K562 (cell line): Measurements from ENCODE around the gene NUCKS1. TPM values are rescaled to one million over a fixed set of nuclear protein-coding genes. Genes with fewer than 3 reads are reported as not detected.

Experiments
- ATAC-seq: fragments of 200-7000 bp; cut with Tn5 transposase; 3 replicates; pipeline ENCODE4 v1.9.1; 2020; ENCODE audit warnings: moderate library complexity
- BruUV-seq: library from RNA; stranded (reverse); fragments of 400-500 nt; replicated peaks from 2 replicates; lab custom pipeline; 2021; lab: Mats Ljungman, UMichigan
- CTCF ChIA-PET: fragments of 300-600 bp; formaldehyde crosslinking; extraction: SDS; loops from one replicate; lab custom pipeline; 2021; ENCODE audit warnings: low intra/inter-chr PET ratio; lab: Yijun Ruan, JAX
- POLR2A ChIA-PET: fragments of 300-600, 350-650 bp; sonication (Branson Sonifier 250); formaldehyde crosslinking; extraction: SDS; loops from one replicate; lab custom pipeline; 2021; ENCODE audit warnings: antibody characterized with exemption, inconsistent platforms; lab: Yijun Ruan, JAX
- DNase-seq, 4 experiments: peaks; one replicate each; pipeline versions ENCODE4 v3.0.0 to v3.0.0-alpha.2; 2011 to 2018; ENCODE audit warnings: low spot score in 3 of 4, mixed read lengths in 3 of 4; ENCODE audit errors: extremely low read depth in 1 of 4
- FAIRE-seq: peaks from 2 replicates; lab custom pipeline; 2011; peaks lifted over from hg19 to GRCh38; lab: Jason Lieb, UNC
- H2AFZ ChIP-seq: 2 replicates; pipeline ENCODE4 v1.6.0; 2011; ENCODE audit warnings: low read depth, low read length, control low read depth, inconsistent platforms
- H3K27ac ChIP-seq: fragments of 200-600 bp; 3 replicates; pipeline ENCODE4 v1.8.0; 2011; ENCODE audit warnings: low read depth, mild to moderate bottlenecking, control low read depth, inconsistent platforms, low read length, moderate library complexity, mixed read lengths; ENCODE audit errors: extremely low read depth
- H3K27me3 ChIP-seq, 2 experiments: fragments of 300-600 bp in 1 of 2; 2 replicates in 1 of 2; 3 replicates in 1 of 2; pipeline versions ENCODE4 v1.6.0 to v1.8.0; 2011; ENCODE audit warnings: inconsistent platforms in 2 of 2, low read length in 2 of 2, mild to moderate bottlenecking in 1 of 2, mixed read lengths in 1 of 2, moderate library complexity in 1 of 2; ENCODE audit not compliant: control insufficient read depth in 2 of 2, insufficient read depth in 2 of 2
- H3K36me3 ChIP-seq: fragments of 300-600 bp; 3 replicates; pipeline ENCODE4 v1.8.0; 2011; ENCODE audit warnings: mild to moderate bottlenecking, low read length, inconsistent platforms; ENCODE audit not compliant: control insufficient read depth, insufficient read depth
- H3K4me1 ChIP-seq, 2 experiments: fragments of 200-600 bp in 1 of 2; replicated peaks in 1 of 2; 2 replicates in 1 of 2; 3 replicates in 1 of 2; pipeline versions ENCODE4 v1.5.1 to v1.8.0; 2011; ENCODE audit warnings: inconsistent platforms in 2 of 2, low read length in 2 of 2, mild to moderate bottlenecking in 1 of 2, mixed read lengths in 1 of 2, moderate library complexity in 1 of 2; ENCODE audit not compliant: control insufficient read depth in 2 of 2, insufficient read depth in 2 of 2
- H3K4me2 ChIP-seq: 2 replicates; pipeline ENCODE4 v1.6.1; 2011; ENCODE audit warnings: low read length, control low read depth, inconsistent platforms, mixed read lengths; ENCODE audit not compliant: insufficient read depth
- H3K4me3 ChIP-seq: fragments of 200-600 bp; sonication (generic), shearing (Covaris generic); 2 replicates; pipeline ENCODE4 v1.5.1; 2016; ENCODE audit warnings: control low read depth, inconsistent platforms
- H3K79me2 ChIP-seq: fragments of 200-600 bp; 3 replicates; pipeline ENCODE4 v1.8.0; 2011; ENCODE audit warnings: low read length, inconsistent platforms; ENCODE audit not compliant: control insufficient read depth, insufficient read depth
- H3K9ac ChIP-seq, 2 experiments: 2 replicates each; pipeline versions ENCODE4 v1.6.0 to v1.6.1; 2011; ENCODE audit warnings: low read depth in 2 of 2, low read length in 2 of 2, control low read depth in 1 of 2, inconsistent platforms in 1 of 2, mild to moderate bottlenecking in 1 of 2, mixed read lengths in 1 of 2; ENCODE audit not compliant: insufficient read depth in 1 of 2
- H3K9me1 ChIP-seq: one replicate; pipeline ENCODE4 v1.6.0; 2011; ENCODE audit warnings: inconsistent platforms, mild to moderate bottlenecking, low read length, moderate library complexity; ENCODE audit not compliant: control insufficient read depth, insufficient read depth
- H3K9me3 ChIP-seq: replicated peaks from 2 replicates; pipeline ENCODE4 v1.5.1; 2011; ENCODE audit warnings: low read depth, low read length, inconsistent platforms; ENCODE audit not compliant: control insufficient read depth, insufficient read depth
- H4K20me1 ChIP-seq: replicated peaks from 2 replicates; pipeline ENCODE4 v1.6.1; 2011; ENCODE audit warnings: low read length, inconsistent platforms, mixed read lengths; ENCODE audit not compliant: control insufficient read depth, insufficient read depth
- CBX5 ChIP-seq: IDR thresholded peaks from 2 replicates; pipeline ENCODE4 v1.6.1; 2014; ENCODE audit warnings: low read depth, borderline replicate concordance
- FOXP4 ChIP-seq: sonication (generic); formaldehyde crosslinking; IDR thresholded peaks from 2 replicates; pipeline ENCODE4 v1.8.0; 2022; ENCODE audit warnings: mild to moderate bottlenecking, missing genetic modification reagents, borderline replicate concordance
- HDAC3 ChIP-seq: fragments of 450-650 bp; IDR thresholded peaks from 2 replicates; pipeline ENCODE4 v1.6.1; 2018; ENCODE audit warnings: borderline replicate concordance, mild to moderate bottlenecking, moderate library complexity; ENCODE audit not compliant: partially characterized antibody
- HMGN3 ChIP-seq: IDR thresholded peaks from 2 replicates; pipeline ENCODE4 v1.6.1; 2011; ENCODE audit warnings: borderline replicate concordance, low read depth, mild to moderate bottlenecking, mixed read lengths, low read length; ENCODE audit not compliant: insufficient read length; ENCODE audit errors: extremely low read depth
- NKRF ChIP-seq: fragments of 450-650 bp; IDR thresholded peaks from 2 replicates; pipeline ENCODE4 v1.6.1; 2016; ENCODE audit warnings: borderline replicate concordance
- PTTG1 ChIP-seq: fragments of 450-650 bp; IDR thresholded peaks from 2 replicates; pipeline ENCODE4 v1.6.1; 2016; ENCODE audit warnings: low read depth, mild to moderate bottlenecking, missing genetic modification characterization, missing compliant biosample characterization
- RAD21 ChIP-seq, 2 experiments: fragments of 250-450 bp in 1 of 2; fragments of 450-650 bp in 1 of 2; sonication (Bioruptor Pico) in 1 of 2; formaldehyde crosslinking in 1 of 2; IDR thresholded peaks in 1 of 2; conservative IDR thresholded peaks in 1 of 2; 2 replicates each; pipeline versions ENCODE4 v1.4.0 to v1.8.0; 2020 to 2022; ENCODE audit warnings: mild to moderate bottlenecking in 2 of 2, moderate library complexity in 1 of 2
- RAD51 ChIP-seq: fragments of 450-650 bp; IDR thresholded peaks from 2 replicates; pipeline ENCODE4 v1.7.1; 2016; ENCODE audit warnings: low read depth, mild to moderate bottlenecking, borderline replicate concordance
- SAFB ChIP-seq: fragments of 200-400 bp; formaldehyde crosslinking; IDR thresholded peaks from 2 replicates; pipeline ENCODE4 v1.6.1; 2017; ENCODE audit warnings: low read depth, low read length, borderline replicate concordance
- TAF7 ChIP-seq: fragments of 450-650 bp; IDR thresholded peaks from 2 replicates; pipeline ENCODE4 v1.6.1; 2016; ENCODE audit warnings: missing genetic modification characterization, missing compliant biosample characterization
- THAP7 ChIP-seq: fragments of 250-450 bp; sonication (Bioruptor Pico); IDR thresholded peaks from 2 replicates; pipeline ENCODE4 v1.5.0; 2021
- ZNF609 ChIP-seq: sonication (generic); formaldehyde crosslinking; IDR thresholded peaks from 2 replicates; pipeline ENCODE4 v1.8.1; 2023; ENCODE audit warnings: missing genetic modification reagents, mild to moderate bottlenecking, borderline replicate concordance
- WGBS: fragments of 100-300 bp; shearing (Covaris generic); methylation state at CpG from one replicate; pipeline ENCODE4 v1.1.6; 2016; ENCODE audit warnings: low coverage, mixed read lengths; ENCODE audit not compliant: insufficient coverage; ENCODE audit errors: missing lambda C conversion rate; 5-methylcytosine and 5-hydroxymethylcytosine counted together
- in situ Hi-C: fragments of 300-500 bp; cut with MboI; formaldehyde crosslinking; loops from 4 replicates; pipeline ENCODE4 v1.15.0; 2018; ENCODE audit warnings: inconsistent platforms, mixed read lengths
- intact Hi-C: fragments of 100-400 bp; cut with micrococcal nuclease; formaldehyde crosslinking; loops from 2 replicates; pipeline ENCODE4 v1.14.2; 2022
- polyA plus RNA-seq, 8 experiments: library from polyadenylated mRNA; depleted of rRNA in 4 of 8; stranded (reverse) in 5 of 8; unstranded in 3 of 8; fragments of >200 nt; fragmentation: Nextera tagmentation in 2 of 8; fragmentation: Illumina TruSeq in 1 of 8; extraction: Ambion mirVana in 2 of 8; extraction: Trizol in 1 of 8; gene quantifications; 2 replicates each; pipeline versions ENCODE4 v1.2.1 to v1.2.3, GENCODE V29; 2011 to 2014; ENCODE audit warnings: inconsistent platforms in 1 of 8, missing spikeins in 1 of 8
- total RNA-seq, 7 experiments: library from RNA; depleted of rRNA in 6 of 7; stranded (reverse); fragments of >200 nt in 6 of 7; fragmentation: Illumina TruSeq in 2 of 7; extraction: Trizol in 2 of 7; gene quantifications; 2 replicates each; pipeline versions ENCODE4 v1.2.1 to v1.2.3, GENCODE V29; 2011 to 2021; ENCODE audit warnings: low replicate concordance in 1 of 7

The NUCKS1 gene
- total and polyA plus RNA-seq, 9 of the 15 experiments (the other 6 are each of a cell fraction or from before 2014, with no cell fraction given): 66.7 to 244 (median 149) TPM

GRCh38 chr1:205744403-205744802 is 5.6 kb downstream of the NUCKS1 start:
- 100% methylated on average over 3 of the region's 8 CpGs for WGBS
- intact Hi-C loops (no loop called here), in situ Hi-C loops (no loop called here)
- Histone ChIP-seq H3K27ac (no peak overlapping the region), H3K9me1 (no peaks in the 10 kb centered on the region), H3K9me3 (no peaks in the 10 kb centered on the region), H3K4me1 (peaks cover 15 to 24% of the 10 kb centered on the region in 2 experiments; a peak in 4 of 5 replicates), H3K4me3 (no peak overlapping the region), H4K20me1 (peaks cover 36% of the 10 kb centered on the region), H2AFZ (no peak overlapping the region), H3K36me3 (peaks cover 72% of the 10 kb centered on the region), H3K9ac (no peak overlapping the region), H3K4me2 (no peak overlapping the region), H3K79me2 (peaks cover 96% of the 10 kb centered on the region), H3K27me3 (no peaks in the 10 kb centered on the region)
- CTCF ChIA-PET: no interaction called here
- ATAC-seq (no peak), DNase-seq (no peak), FAIRE-seq (no peak)
- POLR2A ChIA-PET: no interaction called here
- BruUV-seq: no TSS peak
- TF ChIP-seq HMGN3 (no peak), RAD21 (CRISPR knock-in tag; conservative IDR thresholded peaks at IDR 0.05 in 1 of 2, IDR thresholded peaks at IDR 0.05 in 1 of 2) (no peak), THAP7 (no peak), RAD51 (no peak), TAF7 (no peak), HDAC3 (no peak), FOXP4 (CRISPR knock-in tag) (no peak), NKRF (no peak), SAFB (no peak), CBX5 (no peak), ZNF609 (CRISPR knock-in tag) (no peak), PTTG1 (tag) (no peak)
